ENCODE results near the gene KRTAP3-2.

GRCh38 chr17:41042953-41043352 lies 43.2 kb upstream of the KRTAP3-2 start:
- TF ChIP-seq CTCF (IDR thresholded peaks at IDR 0.05) (no peak), POLR2AphosphoS5 (IDR thresholded peaks at IDR 0.05; ENCODE audit: low read depth, low read length) (no peak), SIN3A (IDR thresholded peaks at IDR 0.05; ENCODE audit: borderline replicate concordance, insufficient read depth, low read depth, low read length) (no peak)
